CD14-positive monocyte (primary cell): ENCODE results near the gene HNMT. TPM values are rescaled to one million over a fixed set of nuclear protein-coding genes. Genes with fewer than 3 reads are reported as not detected.

ENCODE experiments used
- DNase-seq, 3 donors: peaks; one replicate each; pipeline ENCODE4 v3.0.0-alpha.2; 2011 to 2022
- H2AFZ ChIP-seq: 2 replicates; pipeline ENCODE4 v1.6.0; 2012; ENCODE audit warnings: mild to moderate bottlenecking, low read depth, low read length, inconsistent platforms; ENCODE audit not compliant: insufficient read depth, poor library complexity, severe bottlenecking
- H3K27ac ChIP-seq, 2 donors: 1 replicate in 1 of 2; 2 replicates in 1 of 2; pipeline ENCODE4 v1.5.1; 2012 to 2013; ENCODE audit warnings: low read length in 2 of 2, control low read depth in 1 of 2, inconsistent platforms in 1 of 2, low read depth in 1 of 2, mild to moderate bottlenecking in 1 of 2
- H3K27me3 ChIP-seq, 2 donors: one replicate each; pipeline versions ENCODE4 v1.6.0 to v1.6.1; 2011 to 2013; ENCODE audit warnings: low read length in 2 of 2; ENCODE audit not compliant: control insufficient read depth in 2 of 2, insufficient read depth in 2 of 2
- H3K36me3 ChIP-seq, 2 donors: replicated peaks in 1 of 2; 1 replicate in 1 of 2; 2 replicates in 1 of 2; pipeline versions ENCODE4 v1.5.1 to v1.6.1; 2012 to 2013; ENCODE audit warnings: low read length in 2 of 2, control low read depth in 1 of 2, inconsistent platforms in 1 of 2, mild to moderate bottlenecking in 1 of 2; ENCODE audit not compliant: insufficient read depth in 2 of 2, control insufficient read depth in 1 of 2
- H3K4me1 ChIP-seq, 2 donors: 1 replicate in 1 of 2; 2 replicates in 1 of 2; pipeline versions ENCODE4 v1.5.1 to v1.6.1; 2012 to 2013; ENCODE audit warnings: low read length in 2 of 2, control low read depth in 1 of 2, inconsistent platforms in 1 of 2, mild to moderate bottlenecking in 1 of 2, moderate library complexity in 1 of 2; ENCODE audit not compliant: insufficient read depth in 2 of 2, control insufficient read depth in 1 of 2
- H3K4me2 ChIP-seq: replicated peaks from 2 replicates; pipeline ENCODE3; 2012; ENCODE audit warnings: low read length, moderate library complexity, mild to moderate bottlenecking; ENCODE audit not compliant: poor library complexity, severe bottlenecking; ENCODE audit errors: extremely low read depth
- H3K4me3 ChIP-seq, 3 experiments: fragments of 200-600 bp in 1 of 3; sonication (generic) in 1 of 3; replicated peaks in 1 of 3; 1 replicate in 2 of 3; 2 replicates in 1 of 3; pipeline ENCODE4 v1.5.1; 2011 to 2013; ENCODE audit warnings: low read length in 3 of 3, mild to moderate bottlenecking in 3 of 3, control low read depth in 2 of 3, low read depth in 2 of 3, inconsistent platforms in 1 of 3, moderate library complexity in 1 of 3
- H3K79me2 ChIP-seq: 2 replicates; pipeline ENCODE4 v1.6.0; 2012; ENCODE audit warnings: mild to moderate bottlenecking, control low read depth, inconsistent platforms, low read length, moderate library complexity; ENCODE audit not compliant: insufficient read depth
- H3K9ac ChIP-seq: 2 replicates; pipeline ENCODE4 v1.6.0; 2017; ENCODE audit warnings: low read length, mild to moderate bottlenecking; ENCODE audit not compliant: insufficient read depth, poor library complexity, severe bottlenecking
- H3K9me3 ChIP-seq, 2 donors: replicated peaks in 1 of 2; 1 replicate in 1 of 2; 2 replicates in 1 of 2; pipeline versions ENCODE4 v1.5.1 to v1.6.1; 2012 to 2013; ENCODE audit warnings: low read length in 2 of 2, control low read depth in 1 of 2; ENCODE audit not compliant: control insufficient read depth in 1 of 2, insufficient read depth in 1 of 2
- H4K20me1 ChIP-seq: 2 replicates; pipeline ENCODE4 v1.6.0; 2012; ENCODE audit warnings: mild to moderate bottlenecking, low read length, control low read depth, moderate library complexity; ENCODE audit not compliant: insufficient read depth
- H3K27ac Mint-ChIP-seq, 7 donors: one replicate each; pipeline ENCODE4 v1.8.0; 2020; ENCODE audit warnings: mild to moderate bottlenecking in 7 of 7, mixed read lengths in 7 of 7, moderate library complexity in 6 of 7, inconsistent platforms in 2 of 7
- H3K27me3 Mint-ChIP-seq, 3 donors: one replicate each; pipeline ENCODE4 v1.8.0; 2021 to 2022; ENCODE audit warnings: low read depth in 3 of 3, mild to moderate bottlenecking in 3 of 3, mixed read lengths in 3 of 3, moderate library complexity in 3 of 3, inconsistent platforms in 1 of 3
- H3K36me3 Mint-ChIP-seq, 2 donors: one replicate each; pipeline ENCODE4 v1.8.0; 2020; ENCODE audit warnings: mixed read lengths in 2 of 2, inconsistent platforms in 1 of 2, mild to moderate bottlenecking in 1 of 2
- H3K4me1 Mint-ChIP-seq: one replicate; pipeline ENCODE4 v1.8.0; 2020; ENCODE audit warnings: mild to moderate bottlenecking, mixed read lengths
- H3K4me3 Mint-ChIP-seq, 2 donors: one replicate each; pipeline ENCODE4 v1.8.0; 2020; ENCODE audit warnings: mild to moderate bottlenecking in 2 of 2, mixed read lengths in 2 of 2, moderate library complexity in 1 of 2
- H3K9me3 Mint-ChIP-seq, 7 donors: one replicate each; pipeline ENCODE4 v1.8.0; 2020 to 2022; ENCODE audit warnings: mixed read lengths in 7 of 7, mild to moderate bottlenecking in 6 of 7, moderate library complexity in 6 of 7, inconsistent platforms in 2 of 7
- CTCF ChIP-seq: fragments of 200-600 bp; IDR thresholded peaks from one replicate; pipeline ENCODE4 v1.8.0; 2022; ENCODE audit warnings: antibody characterized with exemption, mild to moderate bottlenecking
- WGBS: methylation state at CpG from one replicate; pipeline ENCODE4 v1.1.5; 2013; ENCODE audit warnings: missing lambda C conversion rate; ENCODE audit not compliant: insufficient coverage; 5-methylcytosine and 5-hydroxymethylcytosine counted together
- intact Hi-C, 2 donors: fragments of 100-400 bp; cut with micrococcal nuclease; formaldehyde crosslinking; loops; one replicate each; pipeline versions ENCODE4 v1.15.0 to v1.15.1; 2023
- polyA plus RNA-seq, 3 donors: library from polyadenylated mRNA; depleted of rRNA in 1 of 3; unstranded in 2 of 3; stranded (reverse) in 1 of 3; fragments of 300-500 nt in 2 of 3; fragments of >200 nt in 1 of 3; fragmentation: Illumina TruSeq in 2 of 3; gene quantifications; 1 replicate in 2 of 3; 2 replicates in 1 of 3; pipeline ENCODE4 v1.2.3, GENCODE V29; 2012 to 2021

Gene HNMT
- polyA plus RNA-seq, 3 donors, result 83.0 to 118 (median 109) TPM

GRCh38 chr2:138012082-138012481 lies 47.8 kb downstream of the HNMT start:
- Histone ChIP-seq H4K20me1 (no peaks in the 10 kb centered on the region), H3K27ac (no peak overlapping the region), H3K9ac (no peak overlapping the region), H3K27me3 (no peaks in the 10 kb centered on the region), H3K4me2 (no peak overlapping the region), H3K9me3 (no peaks in the 10 kb centered on the region), H3K36me3 (peaks cover 39 to 74% of the 10 kb centered on the region in 2 donors), H3K4me3 (no peak overlapping the region), H3K79me2 (no peaks in the 10 kb centered on the region), H2AFZ (no peak overlapping the region), H3K4me1 (no peaks in the 10 kb centered on the region)
- Mint-ChIP-seq H3K4me1 (no peaks in the 10 kb centered on the region), H3K27ac (no peak overlapping the region), H3K27me3 (no peaks in the 10 kb centered on the region), H3K36me3 (peaks cover 35 to 52% of the 10 kb centered on the region in 2 donors), H3K9me3 (peaks cover 0 to 7% (median 0%) of the 10 kb centered on the region in 7 donors), H3K4me3 (no peak overlapping the region)
- DNase-seq, result no peak
- WGBS, result no CpG with 5 or more reads among the region's 3 CpGs
- intact Hi-C loops, result no loop called here
- TF ChIP-seq CTCF, result no peak

- no peak overlapping the region for H3K4me3 ChIP-seq
- 100% methylated on average over 2 of the region's 3 CpGs for WGBS
- no peak for TF ChIP-seq CTCF
- no peaks in the 10 kb centered on the region for H4K20me1 ChIP-seq
- Mint-ChIP-seq H3K4me3 (no peak overlapping the region), H3K36me3 (peaks cover 28 to 48% of the 10 kb centered on the region in 2 donors), H3K27ac (no peak overlapping the region), H3K9me3 (peaks cover 0 to 2% (median 0%) of the 10 kb centered on the region in 7 donors), H3K27me3 (no peaks in the 10 kb centered on the region), H3K4me1 (no peaks in the 10 kb centered on the region)
- no peaks in the 10 kb centered on the region for H3K9me3 ChIP-seq
- peaks cover 31 to 65% of the 10 kb centered on the region in 2 donors for H3K36me3 ChIP-seq
- H3K4me2 ChIP-seq, result no peak overlapping the region
- intact Hi-C loops, result no loop called here
- H3K27me3 ChIP-seq, result no peaks in the 10 kb centered on the region
- no peak overlapping the region for H3K9ac ChIP-seq
- H2AFZ ChIP-seq, result no peak overlapping the region
- no peak for DNase-seq
- no peaks in the 10 kb centered on the region for H3K79me2 ChIP-seq
- no peak overlapping the region for H3K27ac ChIP-seq
- H3K4me1 ChIP-seq, result no peaks in the 10 kb centered on the region
Observed at GRCh38 chr2:138012968-138013367, 48.7 kb downstream of the HNMT start.
